Activated T-helper 2 cell treated with anti-CD3 and anti-CD28 coated beads, Interferon-gamma antibody, Interleukin-2, Interleukin-4, amounts not matched to agents 10 μg/mL and 5 μg/mL and 100 μg/mL, durations not matched to agents 14 hours and 24 hours and 36 hours (primary cell): ENCODE data around the gene OR8U1. TPM values are rescaled to one million over a fixed set of nuclear protein-coding genes. Genes with fewer than 3 reads are reported as not detected.

Experiments used
- total RNA-seq: library from RNA; stranded (reverse); gene quantifications from 2 replicates; pipeline ENCODE4 v1.2.3, GENCODE V29; 2022

The OR8U1 gene
- total RNA-seq, 1 donor from 2014 or later, result not detected

Other genes with a start within 250 kb of the OR8U1 start
- not detected in 2 replicates for gene OR8J3, start 235.4 kb upstream of the OR8U1 start, total RNA-seq
- not detected in 2 replicates for gene OR8K5, start 215.3 kb upstream of the OR8U1 start, total RNA-seq
- gene OR5J2, start 199.0 kb upstream of the OR8U1 start, total RNA-seq, result not detected in 2 replicates
- not detected in 2 replicates for gene OR5T2, start 141.4 kb upstream of the OR8U1 start, total RNA-seq
- gene OR5T3, start 123.4 kb upstream of the OR8U1 start, total RNA-seq, result not detected in 2 replicates
- not detected in 2 replicates for gene OR5T1, start 101.5 kb upstream of the OR8U1 start, total RNA-seq
- gene OR8H1, start 83.4 kb upstream of the OR8U1 start, total RNA-seq, result not detected in 2 replicates
- not detected in 2 replicates for gene OR8K3, start 60.5 kb upstream of the OR8U1 start, total RNA-seq
- not detected in 2 replicates for gene OR8K1, start 29.6 kb upstream of the OR8U1 start, total RNA-seq
- not detected in 2 replicates for gene OR8J1, start 21.3 kb upstream of the OR8U1 start, total RNA-seq
- not detected in 2 replicates for gene OR5AL1, start 37.1 kb downstream of the OR8U1 start, total RNA-seq
- not detected in 2 replicates for gene OR5M3, start 97.7 kb downstream of the OR8U1 start, total RNA-seq
- gene OR5M8, start 115.7 kb downstream of the OR8U1 start, total RNA-seq, result not detected in 2 replicates
- gene OR5M11, start 167.6 kb downstream of the OR8U1 start, total RNA-seq, result not detected in 2 replicates
- gene OR5M10, start 202.1 kb downstream of the OR8U1 start, total RNA-seq, result not detected in 2 replicates
- gene OR5M1, start 239.2 kb downstream of the OR8U1 start, total RNA-seq, result not detected in 2 replicates